ENCODE results near the gene CTBP2.
"Not testable (repeated sequence)": the region's sequence is repeated elsewhere in the genome, so short reads cannot be mapped to it uniquely, and the experiment has no call there.

The CTBP2 gene

DNA sequence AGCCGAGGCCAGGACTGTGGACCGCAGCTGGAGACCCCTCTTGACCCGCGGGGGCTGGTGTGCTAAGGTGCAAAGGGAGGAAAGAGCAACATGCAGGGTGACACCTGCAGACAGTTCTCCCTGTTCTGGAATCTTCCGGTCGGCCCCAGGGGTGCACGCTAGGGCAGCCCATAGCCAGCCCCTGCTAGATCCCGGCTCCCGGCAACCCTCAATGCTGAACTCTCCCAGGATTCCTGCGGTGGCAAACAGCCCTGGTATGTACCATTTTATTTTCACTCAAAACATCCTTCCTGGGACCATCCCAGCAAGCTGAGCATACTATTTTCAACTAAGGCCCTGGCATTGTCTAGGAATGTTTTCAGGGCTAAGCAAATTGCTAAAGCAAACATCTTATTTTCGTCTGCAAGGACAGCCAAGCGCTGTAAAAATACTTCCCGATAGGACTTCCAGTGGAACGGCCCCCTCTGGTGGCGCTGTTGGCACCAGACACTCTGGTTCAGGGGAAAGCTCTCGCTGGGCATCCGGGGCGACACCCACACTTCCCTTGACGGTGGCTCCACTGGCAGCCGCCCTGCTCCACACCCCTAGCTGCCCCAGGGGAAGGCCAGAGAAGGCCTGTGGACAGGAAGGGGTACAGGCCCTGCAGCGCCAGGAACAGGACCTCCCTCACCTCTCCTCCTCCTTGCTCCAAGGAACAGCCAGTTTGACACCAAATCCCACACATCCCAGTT is 99.4 kb downstream of the CTBP2 start:
- Histone ChIP-seq H3F3A (ENCODE audit: insufficient read depth) (no peaks in the 10 kb centered on the region), H3K79me2 (ENCODE audit: insufficient read depth, low read length) (no peaks in the 10 kb centered on the region), H3K27ac (ENCODE audit: low read depth, low read length) (no peak overlapping the region), H3K9ac (ENCODE audit: low read length) (no peak overlapping the region), H3K9me2 (replicated peaks; ENCODE audit: insufficient read depth, low read length) (no peaks in the 10 kb centered on the region), H4K20me1 (ENCODE audit: low read depth, low read length) (no peaks in the 10 kb centered on the region), H3K36me3 (ENCODE audit: low read length) (no peaks in the 10 kb centered on the region), H3K4me2 (ENCODE audit: low read depth, low read length, poor library complexity, severe bottlenecking) (no peak overlapping the region), H3K27me3 (ENCODE audit: low read length) (no peaks in the 10 kb centered on the region), H2AFZ (ENCODE audit: low read depth, low read length, severe bottlenecking) (no peak overlapping the region), H3K4me3 (ENCODE audit: insufficient read depth, low read length, poor library complexity, severe bottlenecking) (no peak overlapping the region), H3K9me3 (ENCODE audit: insufficient read depth, low read length) (no peaks in the 10 kb centered on the region)
- TF ChIP-seq EZH2phosphoT487 (conservative IDR thresholded peaks at IDR 0.05; ENCODE audit: low read length), result no peak
- TF ChIP-seq, protein P1, sequence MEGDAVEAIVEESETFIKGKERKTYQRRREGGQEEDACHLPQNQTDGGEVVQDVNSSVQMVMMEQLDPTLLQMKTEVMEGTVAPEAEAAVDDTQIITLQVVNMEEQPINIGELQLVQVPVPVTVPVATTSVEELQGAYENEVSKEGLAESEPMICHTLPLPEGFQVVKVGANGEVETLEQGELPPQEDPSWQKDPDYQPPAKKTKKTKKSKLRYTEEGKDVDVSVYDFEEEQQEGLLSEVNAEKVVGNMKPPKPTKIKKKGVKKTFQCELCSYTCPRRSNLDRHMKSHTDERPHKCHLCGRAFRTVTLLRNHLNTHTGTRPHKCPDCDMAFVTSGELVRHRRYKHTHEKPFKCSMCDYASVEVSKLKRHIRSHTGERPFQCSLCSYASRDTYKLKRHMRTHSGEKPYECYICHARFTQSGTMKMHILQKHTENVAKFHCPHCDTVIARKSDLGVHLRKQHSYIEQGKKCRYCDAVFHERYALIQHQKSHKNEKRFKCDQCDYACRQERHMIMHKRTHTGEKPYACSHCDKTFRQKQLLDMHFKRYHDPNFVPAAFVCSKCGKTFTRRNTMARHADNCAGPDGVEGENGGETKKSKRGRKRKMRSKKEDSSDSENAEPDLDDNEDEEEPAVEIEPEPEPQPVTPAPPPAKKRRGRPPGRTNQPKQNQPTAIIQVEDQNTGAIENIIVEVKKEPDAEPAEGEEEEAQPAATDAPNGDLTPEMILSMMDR (IDR thresholded peaks at IDR 0.05; ENCODE audit: insufficient read depth, low read length, poor library complexity, severe bottlenecking), result peak; percentile 43

DNA sequence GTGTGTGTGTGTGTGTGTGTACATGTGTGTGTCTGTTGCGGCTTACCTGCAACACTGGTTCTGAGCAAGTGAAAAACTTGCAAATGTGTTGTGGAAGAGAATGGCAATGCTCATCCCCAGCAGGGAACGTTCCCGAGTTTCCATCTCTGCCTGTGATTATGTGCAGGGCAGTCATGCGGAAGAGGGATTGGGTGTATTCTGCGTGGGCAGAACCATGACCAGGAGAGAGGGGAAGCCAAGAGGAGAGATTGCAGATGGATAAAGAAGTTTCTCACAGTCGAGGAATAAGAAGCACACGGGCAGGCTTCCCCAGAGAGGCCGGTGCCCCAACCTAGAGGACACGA is 99.9 kb downstream of the CTBP2 start:
- no peak overlapping the region for H3K4me2 ChIP-seq (ENCODE audit: low read depth, low read length, poor library complexity, severe bottlenecking)
- no peak for TF ChIP-seq EZH2phosphoT487 (conservative IDR thresholded peaks at IDR 0.05; ENCODE audit: low read length)
- TF ChIP-seq, protein P1 (IDR thresholded peaks at IDR 0.05; ENCODE audit: insufficient read depth, low read length, poor library complexity, severe bottlenecking), result no peak
- H3K36me3 ChIP-seq (ENCODE audit: low read length), result no peaks in the 10 kb centered on the region
- H3K79me2 ChIP-seq (ENCODE audit: insufficient read depth, low read length), result no peaks in the 10 kb centered on the region
- H3K9ac ChIP-seq (ENCODE audit: low read length), result no peak overlapping the region
- H2AFZ ChIP-seq (ENCODE audit: low read depth, low read length, severe bottlenecking), result no peak overlapping the region
- H3K9me3 ChIP-seq (ENCODE audit: insufficient read depth, low read length), result no peaks in the 10 kb centered on the region
- no peaks in the 10 kb centered on the region for H4K20me1 ChIP-seq (ENCODE audit: low read depth, low read length)
- no peaks in the 10 kb centered on the region for H3F3A ChIP-seq (ENCODE audit: insufficient read depth)
- no peak overlapping the region for H3K27ac ChIP-seq (ENCODE audit: low read depth, low read length)
- H3K4me3 ChIP-seq (ENCODE audit: insufficient read depth, low read length, poor library complexity, severe bottlenecking), result no peak overlapping the region
- no peaks in the 10 kb centered on the region for H3K27me3 ChIP-seq (ENCODE audit: low read length)
- H3K9me2 ChIP-seq (replicated peaks; ENCODE audit: insufficient read depth, low read length), result no peaks in the 10 kb centered on the region

DNA sequence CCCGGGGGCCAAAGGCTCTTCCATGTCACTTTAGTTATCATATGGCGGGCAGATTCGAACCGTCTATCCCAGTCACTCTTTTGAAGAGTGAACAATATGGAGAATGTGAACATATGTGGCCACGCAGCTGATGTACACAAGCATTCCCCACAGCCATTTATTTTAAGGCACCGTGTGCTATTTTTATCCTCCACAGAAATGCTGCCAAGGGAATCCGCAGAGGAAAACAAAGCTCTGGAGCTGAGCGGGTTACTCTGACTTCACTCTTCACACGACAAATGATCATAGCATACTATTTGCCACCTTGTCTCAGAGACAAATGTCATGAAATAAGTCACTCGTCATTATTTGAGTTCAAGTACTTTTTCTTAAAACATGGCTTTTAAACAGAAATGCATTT is 100.3 kb downstream of the CTBP2 start:
- H3K27me3 ChIP-seq (ENCODE audit: low read length), result no peaks in the 10 kb centered on the region
- H3K4me3 ChIP-seq (ENCODE audit: insufficient read depth, low read length, poor library complexity, severe bottlenecking), result no peak overlapping the region
- H3K9me2 ChIP-seq (replicated peaks; ENCODE audit: insufficient read depth, low read length), result no peaks in the 10 kb centered on the region
- no peaks in the 10 kb centered on the region for H3K9me3 ChIP-seq (ENCODE audit: insufficient read depth, low read length)
- H3F3A ChIP-seq (ENCODE audit: insufficient read depth), result no peaks in the 10 kb centered on the region
- H2AFZ ChIP-seq (ENCODE audit: low read depth, low read length, severe bottlenecking), result no peak overlapping the region
- H4K20me1 ChIP-seq (ENCODE audit: low read depth, low read length), result no peaks in the 10 kb centered on the region
- no peaks in the 10 kb centered on the region for H3K36me3 ChIP-seq (ENCODE audit: low read length)
- no peaks in the 10 kb centered on the region for H3K79me2 ChIP-seq (ENCODE audit: insufficient read depth, low read length)
- no peak overlapping the region for H3K9ac ChIP-seq (ENCODE audit: low read length)
- no peak overlapping the region for H3K27ac ChIP-seq (ENCODE audit: low read depth, low read length)
- no peak overlapping the region for H3K4me2 ChIP-seq (ENCODE audit: low read depth, low read length, poor library complexity, severe bottlenecking)
- TF ChIP-seq, protein P1 (IDR thresholded peaks at IDR 0.05; ENCODE audit: insufficient read depth, low read length, poor library complexity, severe bottlenecking), result no peak
- TF ChIP-seq EZH2phosphoT487 (conservative IDR thresholded peaks at IDR 0.05; ENCODE audit: low read length), result no peak

DNA sequence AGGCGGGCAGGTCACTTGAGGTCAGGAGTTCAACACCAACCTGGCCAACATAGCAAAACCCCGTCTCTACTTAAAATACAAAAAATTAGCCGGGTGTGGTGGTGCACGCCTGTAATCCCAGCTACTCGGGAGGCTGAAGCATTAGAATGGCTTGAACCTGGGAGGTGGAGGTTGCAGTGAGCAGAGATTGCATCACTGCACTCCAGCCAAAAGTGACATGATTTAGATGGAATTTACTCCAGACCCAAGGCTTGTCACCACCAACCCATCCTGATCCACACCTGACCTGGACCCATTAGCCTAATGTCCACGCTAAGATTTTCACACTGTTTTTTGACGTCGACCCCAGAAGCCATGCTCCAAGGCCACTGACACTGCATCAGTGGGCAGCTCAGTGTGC is 101.0 kb downstream of the CTBP2 start:
- H4K20me1 ChIP-seq (ENCODE audit: low read depth, low read length); H3K27ac ChIP-seq (ENCODE audit: low read depth, low read length); H3K27me3 ChIP-seq (ENCODE audit: low read length); H3K9me2 ChIP-seq (replicated peaks; ENCODE audit: insufficient read depth, low read length); H3K4me3 ChIP-seq (ENCODE audit: insufficient read depth, low read length, poor library complexity, severe bottlenecking); H3F3A ChIP-seq (ENCODE audit: insufficient read depth); H3K79me2 ChIP-seq (ENCODE audit: insufficient read depth, low read length); H3K9me3 ChIP-seq (ENCODE audit: insufficient read depth, low read length); H3K36me3 ChIP-seq (ENCODE audit: low read length); H3K9ac ChIP-seq (ENCODE audit: low read length); H2AFZ ChIP-seq (ENCODE audit: low read depth, low read length, severe bottlenecking); H3K4me2 ChIP-seq (ENCODE audit: low read depth, low read length, poor library complexity, severe bottlenecking): not testable (repeated sequence)
